Measurements from ENCODE around the gene INO80.

INO80 gene, protein sequence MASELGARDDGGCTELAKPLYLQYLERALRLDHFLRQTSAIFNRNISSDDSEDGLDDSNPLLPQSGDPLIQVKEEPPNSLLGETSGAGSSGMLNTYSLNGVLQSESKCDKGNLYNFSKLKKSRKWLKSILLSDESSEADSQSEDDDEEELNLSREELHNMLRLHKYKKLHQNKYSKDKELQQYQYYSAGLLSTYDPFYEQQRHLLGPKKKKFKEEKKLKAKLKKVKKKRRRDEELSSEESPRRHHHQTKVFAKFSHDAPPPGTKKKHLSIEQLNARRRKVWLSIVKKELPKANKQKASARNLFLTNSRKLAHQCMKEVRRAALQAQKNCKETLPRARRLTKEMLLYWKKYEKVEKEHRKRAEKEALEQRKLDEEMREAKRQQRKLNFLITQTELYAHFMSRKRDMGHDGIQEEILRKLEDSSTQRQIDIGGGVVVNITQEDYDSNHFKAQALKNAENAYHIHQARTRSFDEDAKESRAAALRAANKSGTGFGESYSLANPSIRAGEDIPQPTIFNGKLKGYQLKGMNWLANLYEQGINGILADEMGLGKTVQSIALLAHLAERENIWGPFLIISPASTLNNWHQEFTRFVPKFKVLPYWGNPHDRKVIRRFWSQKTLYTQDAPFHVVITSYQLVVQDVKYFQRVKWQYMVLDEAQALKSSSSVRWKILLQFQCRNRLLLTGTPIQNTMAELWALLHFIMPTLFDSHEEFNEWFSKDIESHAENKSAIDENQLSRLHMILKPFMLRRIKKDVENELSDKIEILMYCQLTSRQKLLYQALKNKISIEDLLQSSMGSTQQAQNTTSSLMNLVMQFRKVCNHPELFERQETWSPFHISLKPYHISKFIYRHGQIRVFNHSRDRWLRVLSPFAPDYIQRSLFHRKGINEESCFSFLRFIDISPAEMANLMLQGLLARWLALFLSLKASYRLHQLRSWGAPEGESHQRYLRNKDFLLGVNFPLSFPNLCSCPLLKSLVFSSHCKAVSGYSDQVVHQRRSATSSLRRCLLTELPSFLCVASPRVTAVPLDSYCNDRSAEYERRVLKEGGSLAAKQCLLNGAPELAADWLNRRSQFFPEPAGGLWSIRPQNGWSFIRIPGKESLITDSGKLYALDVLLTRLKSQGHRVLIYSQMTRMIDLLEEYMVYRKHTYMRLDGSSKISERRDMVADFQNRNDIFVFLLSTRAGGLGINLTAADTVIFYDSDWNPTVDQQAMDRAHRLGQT (N-terminal part only)

GRCh38 chr15:41116116-41116961 is at the start of gene INO80:
Gene INO80, minus strand, starts transcription at chr15:41116280. Its CDS starts 19,970 bp downstream, at chr15:41096310.
- no peak for TF ChIP-seq CTCF (IDR thresholded peaks at IDR 0.05)

GRCh38 chr15:41161736-41162135 is 45.7 kb upstream of the INO80 start:
- no peak for TF ChIP-seq CTCF (IDR thresholded peaks at IDR 0.05)

DNA sequence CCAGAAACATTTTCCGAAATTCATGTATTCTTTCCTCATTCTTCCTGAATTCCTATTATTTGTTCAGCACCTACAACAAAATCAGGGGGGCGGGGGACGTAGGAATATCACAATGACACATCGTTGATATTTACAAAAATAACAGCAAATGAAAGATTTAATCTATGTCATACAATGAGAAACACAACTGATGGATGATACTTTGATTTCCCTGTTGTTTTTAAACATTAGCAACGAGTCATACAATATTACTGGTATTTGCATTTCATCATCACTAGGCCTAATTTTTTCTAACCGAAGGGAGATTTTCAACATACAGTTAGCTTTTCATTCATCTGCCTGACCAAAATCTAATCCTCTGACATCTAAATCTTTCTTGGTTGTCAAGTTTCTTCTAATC is 45.3 kb upstream of the INO80 start:
- TF ChIP-seq CTCF (IDR thresholded peaks at IDR 0.05): no peak

GRCh38 chr15:41160639-41161315 is 44.7 kb upstream of the INO80 start:
- no peak for TF ChIP-seq CTCF (IDR thresholded peaks at IDR 0.05)

DNA sequence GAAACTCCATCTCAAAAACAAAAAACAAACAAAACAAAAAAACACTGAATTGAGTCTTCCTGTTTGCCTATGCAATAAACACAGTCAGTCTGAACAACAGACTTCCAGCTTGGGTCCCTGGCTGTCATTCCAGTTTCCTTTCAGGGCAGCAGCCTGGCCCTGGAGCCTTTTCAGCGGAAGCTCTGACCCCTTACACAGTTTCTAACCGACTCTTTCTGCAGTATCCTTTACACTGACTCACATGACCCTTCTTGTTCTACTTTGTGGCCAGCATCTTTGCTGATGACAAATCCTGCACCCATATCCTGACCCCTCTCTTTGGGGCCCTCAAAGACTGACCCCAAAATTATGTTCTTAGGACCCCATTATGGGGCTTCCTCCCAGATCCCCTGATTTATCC is 38.3 kb upstream of the INO80 start:
- TF ChIP-seq CTCF (IDR thresholded peaks at IDR 0.05): no peak

DNA sequence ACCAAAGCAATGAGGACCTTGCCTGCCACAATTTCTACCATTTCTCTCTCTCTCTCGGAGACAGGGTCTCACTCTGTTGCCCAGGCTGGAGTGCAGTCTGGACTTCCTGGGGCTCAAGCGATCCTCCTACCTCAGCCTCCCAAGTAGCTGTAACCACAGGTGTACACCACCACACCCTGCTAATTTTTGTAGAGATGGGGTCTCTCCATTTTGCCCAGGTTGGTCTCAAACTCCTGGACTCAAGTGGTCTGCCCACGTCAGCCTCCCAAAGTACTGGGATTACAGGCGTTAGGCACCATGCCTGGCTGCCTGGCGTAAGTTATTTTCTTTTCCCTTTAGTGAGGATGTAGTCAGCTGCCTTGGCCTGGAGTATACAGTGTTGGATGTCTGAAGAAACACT is 37.7 kb upstream of the INO80 start:
- no peak for TF ChIP-seq CTCF (IDR thresholded peaks at IDR 0.05)

Measured in LNCAP (cell line).